HG03097 (cell line): ENCODE data around the gene PHC3.

Experiments
- ATAC-seq: cut with Tn5 transposase; IDR thresholded peaks from one replicate; pipeline ENCODE4 v1.9.1; 2021; ENCODE audit not compliant: unreplicated experiment, low FRiP score

Gene PHC3

DNA sequence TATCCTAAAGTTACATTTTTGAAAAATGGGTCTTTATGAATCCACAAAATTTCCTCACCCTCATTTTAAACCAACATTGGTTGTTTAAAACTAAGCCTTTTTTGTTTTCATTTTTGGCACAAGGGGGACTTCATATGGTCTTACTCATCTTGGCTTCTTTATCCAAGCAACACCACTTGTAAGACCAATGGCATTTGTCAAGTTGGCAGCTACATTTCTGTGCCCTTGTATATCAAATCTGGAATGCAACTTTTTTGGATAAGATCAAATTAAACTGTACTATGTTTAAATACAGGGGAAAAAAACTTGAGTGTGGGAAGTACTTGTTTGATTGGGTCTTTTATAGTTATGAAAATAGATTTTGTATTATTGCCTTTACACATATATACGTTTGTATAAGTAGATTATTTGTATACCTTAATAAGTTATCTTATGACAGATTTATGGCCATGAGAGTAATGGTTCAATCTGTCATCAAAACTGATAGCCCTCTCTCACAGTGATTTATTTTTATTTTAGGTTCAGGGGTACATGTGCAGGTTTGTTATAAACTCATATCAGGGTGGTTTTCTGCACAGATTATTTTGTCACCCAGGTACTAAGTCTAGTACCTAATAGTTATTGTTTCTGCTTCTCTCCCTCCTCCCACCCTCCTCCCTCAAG is 100.3 kb downstream of the PHC3 start:
- ATAC-seq = no peak

DNA sequence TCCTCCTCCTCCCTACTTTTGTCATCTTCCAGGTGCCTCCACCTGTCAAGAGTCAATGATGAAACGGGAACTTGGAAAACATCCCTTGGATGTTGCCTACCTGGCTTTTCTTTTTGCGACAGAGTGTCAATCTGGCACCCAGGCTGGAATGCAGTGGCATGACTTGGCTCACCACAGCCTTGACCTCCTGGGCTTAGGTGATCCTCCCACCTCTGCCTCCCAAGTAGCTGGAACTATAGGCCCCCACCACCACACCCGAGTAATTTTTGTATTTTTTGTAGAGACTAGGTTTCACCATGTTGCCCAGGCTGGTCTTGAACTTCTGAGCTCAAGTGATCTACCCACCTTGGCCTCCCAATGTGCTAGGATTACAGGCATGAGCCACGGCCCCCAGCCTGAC is 100.9 kb downstream of the PHC3 start:
- no peak for ATAC-seq

DNA sequence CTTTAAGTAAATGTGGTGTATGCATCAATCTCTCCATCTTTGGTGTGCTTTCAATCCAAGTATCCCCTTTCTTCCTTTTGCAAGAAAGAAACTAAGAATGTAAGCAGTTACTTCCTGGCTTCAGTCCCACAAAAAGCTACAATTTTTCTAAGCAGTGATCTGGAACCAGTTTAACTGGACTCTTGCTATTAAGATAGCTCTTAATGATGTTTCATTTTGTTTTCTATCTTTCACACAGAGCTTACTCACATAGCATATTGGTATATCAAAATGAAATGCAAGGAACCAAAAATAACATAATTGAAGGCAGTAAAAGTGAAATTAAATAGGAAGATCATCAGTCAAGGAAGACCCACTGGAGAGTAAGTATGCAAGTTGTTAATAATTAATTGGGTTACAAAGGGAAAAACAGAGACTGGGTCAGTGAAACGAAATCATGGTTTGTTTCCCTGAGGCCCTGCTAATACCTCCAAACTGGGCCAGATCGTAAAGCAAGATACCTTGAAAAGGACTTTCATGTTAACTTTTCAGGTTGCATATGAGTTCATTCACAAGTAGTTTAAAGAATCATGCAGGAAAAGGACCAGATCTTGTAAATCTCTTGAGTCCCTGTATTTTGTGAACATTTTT is 101.9 kb downstream of the PHC3 start:
- no peak for ATAC-seq

DNA sequence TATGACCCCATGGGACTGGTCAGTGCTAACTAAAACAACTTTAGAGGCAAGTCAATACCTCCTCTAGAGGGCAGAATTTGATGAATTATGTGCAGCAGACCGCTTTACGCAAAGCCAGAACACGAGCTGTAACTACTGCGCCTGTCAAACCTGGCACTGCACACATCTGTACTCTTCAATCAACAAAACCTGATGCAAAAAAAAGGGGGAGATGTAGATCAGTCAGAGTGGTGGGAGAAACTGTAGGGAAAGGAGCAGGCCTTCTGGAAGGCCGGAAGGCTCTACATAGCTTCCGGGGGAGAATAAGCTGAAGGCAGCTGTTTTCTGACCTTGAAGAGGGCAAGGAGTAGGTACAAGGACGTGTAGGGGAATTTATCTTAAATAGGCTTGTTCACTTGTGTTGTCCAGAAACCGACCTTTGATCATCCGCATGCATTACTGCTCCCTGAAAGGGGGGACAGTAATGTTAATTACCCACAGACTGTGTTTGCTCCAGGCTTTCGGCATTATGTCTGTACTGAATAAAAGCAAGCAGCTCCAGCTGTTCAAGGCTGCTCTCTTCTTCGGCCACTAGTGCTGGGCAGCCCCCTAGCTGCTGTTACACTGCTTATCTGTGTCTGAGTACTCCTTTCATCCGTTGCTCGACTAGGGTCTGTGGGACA is 102.8 kb downstream of the PHC3 start:
- ATAC-seq = no peak

DNA sequence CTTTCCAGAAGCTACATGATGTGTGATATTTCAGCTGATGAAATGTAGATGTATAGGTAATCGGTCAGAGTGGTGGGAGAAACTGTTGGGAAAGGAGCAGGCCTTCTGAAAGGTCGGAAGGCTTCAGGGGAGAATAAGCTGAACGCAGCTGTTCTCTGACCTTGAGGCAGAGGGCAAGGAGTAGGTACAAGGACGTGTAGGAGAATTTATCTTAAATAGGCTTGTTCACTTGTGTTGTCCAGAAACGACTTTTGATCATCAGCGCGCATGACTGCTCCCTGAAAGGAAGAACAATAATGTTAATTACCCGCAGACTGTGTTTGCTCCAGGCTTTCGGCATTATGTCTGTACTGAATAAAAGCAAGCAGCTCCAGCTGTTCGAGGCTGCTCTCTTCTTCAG is 104.2 kb downstream of the PHC3 start:
- no peak for ATAC-seq

DNA sequence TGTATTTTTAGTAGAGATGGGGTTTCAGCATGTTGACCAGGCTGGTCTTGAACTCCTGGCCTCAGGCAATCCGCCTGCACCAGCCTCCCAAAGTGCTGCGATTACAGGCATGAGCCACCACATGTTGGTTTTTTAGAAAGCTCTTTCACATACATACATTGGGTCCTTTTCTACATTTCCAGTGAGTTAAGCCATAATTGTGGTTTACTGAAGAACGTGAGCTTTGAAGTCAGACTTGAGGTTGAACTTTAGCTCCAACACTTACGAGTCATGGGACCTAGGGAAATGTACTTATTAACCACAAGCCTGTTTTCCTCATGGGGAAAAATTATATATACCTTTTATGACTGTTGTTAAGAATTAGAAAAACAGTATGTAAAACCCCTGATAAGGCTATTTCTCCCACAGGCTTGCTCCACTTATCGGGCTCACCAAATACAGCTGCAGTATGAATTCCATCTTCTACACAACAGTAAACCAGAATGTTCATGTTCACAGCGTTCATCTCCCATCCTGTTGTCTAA is 104.8 kb downstream of the PHC3 start:
- no peak for ATAC-seq

DNA sequence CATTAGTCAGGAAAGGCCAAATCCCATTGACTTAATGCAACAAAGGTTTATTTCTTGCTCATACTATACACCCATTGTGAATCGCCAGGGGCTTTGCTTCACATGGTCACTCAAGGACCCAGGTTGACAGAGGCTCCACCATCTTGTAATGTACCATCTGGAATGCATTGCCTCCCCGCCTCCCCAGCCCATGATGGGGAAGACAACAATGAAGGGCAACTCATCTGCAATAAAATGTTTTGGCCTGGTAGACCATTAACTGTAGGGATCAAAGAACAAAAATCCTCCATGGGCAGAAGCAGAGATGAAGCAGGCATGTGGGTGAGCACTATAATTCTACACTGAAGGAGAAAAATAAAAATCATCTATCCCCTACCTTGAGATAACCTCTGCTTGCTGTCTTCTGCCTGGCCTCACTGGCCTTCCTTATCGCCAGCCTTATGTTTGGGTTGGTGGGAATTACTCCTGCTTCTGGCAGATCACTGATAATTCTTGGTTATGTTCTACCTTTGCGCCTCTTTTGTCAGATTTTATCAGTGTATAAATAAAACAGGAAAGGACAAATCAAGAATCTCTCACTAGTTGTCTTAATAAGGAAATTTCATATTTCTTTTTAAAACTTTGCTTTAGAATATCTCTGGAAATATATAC is 106.0 kb downstream of the PHC3 start:
- ATAC-seq = no peak

DNA sequence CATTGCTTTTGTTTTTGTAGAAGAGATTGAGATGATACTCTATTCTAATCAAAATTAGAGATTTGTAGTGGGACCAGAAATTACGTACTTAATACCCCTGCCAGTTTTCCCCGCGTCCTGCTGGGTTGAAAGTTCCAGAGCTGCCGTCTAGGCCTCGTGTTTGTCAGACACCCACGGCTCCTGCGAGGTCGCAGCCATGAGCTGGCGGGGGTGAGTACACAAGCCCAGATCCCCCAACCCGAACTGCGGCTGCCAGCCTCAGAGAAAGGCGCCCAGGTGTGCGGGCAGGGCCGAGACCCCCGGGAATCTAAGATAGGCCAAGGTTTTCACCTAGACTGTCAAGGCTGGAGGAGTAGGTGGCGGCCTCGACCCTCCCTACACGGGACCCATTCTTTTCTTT is 117.4 kb downstream of the PHC3 start:
- ATAC-seq = no peak

DNA sequence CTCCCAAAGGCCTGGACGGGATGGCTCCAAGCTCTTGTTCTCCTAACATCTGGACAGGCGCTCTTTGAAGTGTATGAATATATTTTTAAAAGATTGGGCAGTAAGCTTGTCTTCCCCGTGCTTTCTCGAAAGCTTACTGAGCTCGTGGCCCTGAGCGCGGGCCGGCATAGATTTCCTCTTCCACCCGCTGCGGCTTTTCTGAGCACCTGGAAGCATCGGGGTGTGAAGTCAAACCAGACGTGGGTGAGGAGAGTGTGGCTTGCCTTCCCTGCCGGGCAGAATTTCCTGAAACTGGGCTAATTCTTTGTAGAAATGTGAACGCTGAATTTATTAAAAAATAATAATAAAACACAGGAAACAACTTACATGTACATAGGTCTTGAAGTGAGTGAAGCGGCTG is 117.8 kb downstream of the PHC3 start:
- no peak for ATAC-seq

DNA sequence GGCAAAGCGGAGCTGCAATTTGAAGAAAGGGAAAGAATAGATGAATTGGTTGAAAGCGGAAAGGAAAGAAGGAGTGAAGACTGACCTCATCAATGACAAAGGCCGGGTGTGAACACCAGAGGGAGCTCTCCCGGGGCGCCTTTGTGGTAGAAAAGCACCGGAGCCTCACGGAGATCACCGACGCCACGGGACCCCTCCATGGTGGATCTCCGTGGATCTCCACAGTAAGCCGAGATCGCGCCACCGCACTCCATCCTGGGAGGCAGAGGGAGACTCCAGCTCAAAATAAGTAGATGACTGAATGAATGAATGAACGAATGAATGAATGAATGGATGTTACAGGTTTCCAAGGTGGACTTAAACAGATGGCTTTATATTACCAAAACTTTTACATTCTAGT is 118.8 kb downstream of the PHC3 start:
- ATAC-seq = no peak

DNA sequence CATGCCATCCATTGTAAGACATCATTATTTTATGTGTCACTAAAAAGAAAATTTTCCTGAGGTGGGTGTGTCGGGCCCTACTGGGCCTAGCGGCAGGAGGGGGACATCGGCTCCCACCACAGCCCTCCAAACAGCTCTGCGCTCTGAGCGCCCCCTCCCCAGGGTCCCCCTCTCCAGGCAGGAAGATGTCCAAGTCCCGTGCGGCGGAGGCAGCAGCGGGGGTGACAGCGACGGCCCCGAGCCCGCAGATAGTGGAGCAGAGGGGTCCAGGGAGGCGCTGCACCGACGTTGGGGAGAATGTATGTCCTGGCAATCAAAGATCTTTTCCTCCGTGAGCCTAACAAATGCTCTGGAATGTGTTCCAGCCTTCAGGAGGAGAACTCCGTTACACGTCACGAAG is 119.5 kb downstream of the PHC3 start:
- ATAC-seq = no peak

DNA sequence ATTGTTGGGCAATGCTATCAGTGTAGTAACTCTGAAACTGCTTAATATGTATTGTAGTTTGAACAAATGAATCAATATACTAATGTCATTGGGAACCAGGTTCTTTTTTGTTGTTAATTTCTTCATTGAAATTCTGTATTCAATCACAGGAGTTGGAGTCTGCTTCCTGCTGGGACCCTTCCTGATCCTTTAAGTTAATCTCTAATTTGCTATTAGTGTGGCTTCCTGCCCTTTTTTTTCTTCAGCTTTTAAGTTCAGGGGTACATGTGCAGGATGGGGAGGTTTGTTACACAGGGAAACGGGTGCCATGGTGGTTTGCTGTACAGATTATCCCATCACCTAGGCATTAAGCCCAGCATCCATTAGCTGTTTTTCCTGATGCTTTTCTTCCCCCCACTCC is 122.1 kb downstream of the PHC3 start:
- ATAC-seq = no peak

DNA sequence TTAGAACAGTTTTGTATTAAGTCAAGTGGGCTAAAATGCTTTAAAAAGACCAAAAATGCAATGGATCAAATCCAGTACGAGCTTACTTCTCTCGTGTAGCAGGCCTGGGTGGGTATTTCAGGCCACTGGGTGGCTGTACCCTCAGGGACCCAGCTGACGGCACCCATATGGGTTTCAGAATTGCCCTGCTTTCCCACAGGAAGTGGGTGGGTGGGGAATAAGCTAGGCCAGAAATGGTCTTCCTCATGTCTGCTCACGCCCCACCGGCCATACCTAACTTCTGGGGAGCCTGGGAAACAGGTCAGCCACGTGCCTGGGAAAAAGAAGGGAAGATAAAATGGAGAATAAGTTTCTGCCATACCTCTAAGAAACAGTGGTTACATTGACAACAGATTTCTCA is 123.4 kb downstream of the PHC3 start:
- no peak for ATAC-seq

DNA sequence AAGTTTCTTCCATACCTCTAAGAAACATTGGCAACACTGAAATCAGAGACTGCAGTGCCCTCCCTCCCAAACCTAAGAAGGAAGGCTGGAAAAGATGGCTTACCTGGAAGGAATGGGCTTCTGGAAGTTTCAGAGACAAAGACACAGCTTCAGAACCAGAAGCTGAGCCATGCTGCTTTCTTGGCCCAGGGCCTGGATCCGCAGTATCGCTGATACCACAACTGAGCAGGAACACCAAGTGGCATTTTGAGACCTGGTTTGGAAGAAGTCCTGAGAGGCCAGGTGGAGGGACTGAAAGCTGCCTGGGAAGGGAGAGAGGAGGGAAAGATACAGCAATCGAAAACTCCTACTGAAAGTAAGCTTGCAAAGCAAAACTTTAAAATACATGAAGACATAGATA is 124.0 kb downstream of the PHC3 start:
- ATAC-seq = no peak

DNA sequence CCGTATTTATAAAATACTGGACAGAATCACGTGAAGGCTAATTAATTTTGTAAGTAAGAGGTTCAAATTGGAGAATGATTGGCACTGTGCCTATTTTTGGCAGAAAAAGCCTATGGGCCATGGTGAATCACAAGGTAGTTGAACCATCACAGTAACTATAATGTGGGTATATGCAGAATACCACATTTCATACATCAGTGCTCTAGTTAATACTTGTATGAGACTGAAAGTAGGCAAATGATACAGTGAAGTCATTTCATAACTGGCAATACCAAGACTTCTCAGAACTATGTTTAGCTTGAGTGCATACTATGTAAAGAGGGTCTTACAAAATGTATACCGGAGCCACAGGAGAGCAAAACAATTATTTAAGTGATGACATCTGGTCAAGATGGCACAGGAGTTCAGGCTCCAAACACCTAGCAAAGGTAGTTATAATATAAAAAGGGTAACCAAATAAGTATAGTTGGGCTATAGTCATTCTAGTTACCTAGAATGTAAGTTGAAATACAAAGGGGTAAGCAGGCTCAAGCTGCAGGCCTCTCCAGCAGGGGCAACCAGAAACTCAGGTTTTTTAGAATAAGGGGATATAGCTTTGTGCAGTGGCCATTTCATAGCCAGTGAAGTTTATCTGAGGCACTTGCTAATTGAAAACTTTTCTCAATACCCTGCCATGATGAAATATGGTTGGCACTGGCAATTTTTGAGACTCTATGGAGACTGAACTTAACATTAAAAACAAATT is 124.7 kb downstream of the PHC3 start:
- ATAC-seq = peak; percentile 89

DNA sequence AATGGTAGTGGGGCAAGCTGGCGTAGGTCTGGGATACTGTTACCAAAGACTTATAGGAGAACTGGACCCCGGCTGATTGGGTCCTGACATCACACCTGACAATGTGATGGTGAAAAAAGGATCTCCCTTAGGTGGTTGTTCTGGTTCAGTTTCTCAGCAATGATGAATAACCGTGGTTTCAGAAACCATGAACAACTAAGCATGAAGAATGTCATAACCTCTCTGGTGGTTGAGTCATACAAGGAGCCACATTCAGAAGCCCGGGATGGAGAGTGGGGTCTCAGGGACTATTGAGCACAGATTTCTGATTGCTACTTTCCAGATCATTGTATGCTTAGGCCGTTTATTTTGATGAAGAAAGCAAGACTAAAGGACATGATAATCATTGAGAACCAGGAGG is 126.3 kb downstream of the PHC3 start:
- ATAC-seq = peak; percentile 58

DNA sequence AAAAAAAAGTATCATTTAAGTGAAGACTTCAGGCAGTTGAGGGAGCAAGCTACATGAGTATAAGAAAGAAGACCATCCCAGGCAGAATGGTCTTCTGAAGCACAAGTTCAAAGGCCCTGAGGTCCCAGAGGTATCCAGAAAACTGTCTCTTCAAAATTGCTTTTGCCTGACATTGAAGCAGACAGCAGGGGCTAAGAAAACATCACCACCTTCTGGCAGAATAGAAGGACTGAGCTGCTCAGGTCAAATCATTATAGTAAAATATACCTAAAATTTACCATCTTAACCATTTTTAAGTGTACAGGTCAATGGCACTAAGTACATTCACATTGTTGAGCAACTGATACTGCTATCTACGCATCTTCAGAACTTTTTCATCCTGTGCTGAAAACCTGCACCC is 127.3 kb downstream of the PHC3 start:
- no peak for ATAC-seq

DNA sequence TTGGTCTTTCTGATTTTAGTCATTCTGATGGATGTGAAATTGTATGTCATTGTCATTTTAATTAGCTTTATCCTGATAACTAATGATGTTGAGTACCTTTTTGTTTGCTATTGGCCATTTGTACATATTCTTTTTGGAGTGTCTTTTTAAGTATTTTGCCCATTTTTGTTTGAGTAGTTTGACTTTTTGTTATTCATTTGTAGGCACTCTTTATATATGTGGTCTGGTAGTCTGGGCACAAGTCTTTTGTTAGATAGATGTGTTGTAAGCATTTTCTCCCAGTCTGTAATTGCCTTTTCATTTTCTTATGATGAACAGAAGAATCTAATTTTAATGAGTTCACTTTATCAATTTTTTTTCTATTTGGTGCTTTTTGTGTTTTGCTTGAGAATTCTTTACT is 129.1 kb downstream of the PHC3 start:
- ATAC-seq = no peak

DNA sequence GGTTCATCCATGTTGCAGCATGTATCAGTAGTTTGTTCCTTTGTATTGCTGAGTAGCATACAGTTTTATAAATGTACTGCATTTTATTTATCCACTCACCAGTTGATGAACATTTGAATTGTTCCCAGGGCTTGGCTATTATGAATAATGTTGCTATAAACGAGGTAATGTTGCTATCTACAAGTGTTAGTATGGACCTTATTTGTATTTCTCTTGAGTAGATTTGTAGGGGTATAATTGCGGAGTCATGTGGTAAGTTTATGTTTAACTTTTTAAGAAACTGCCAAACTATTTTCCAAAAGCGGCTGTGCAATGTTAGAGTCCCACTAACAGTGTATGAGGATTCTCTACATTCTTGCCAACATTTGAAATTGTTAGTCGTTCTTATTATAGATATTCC is 130.8 kb downstream of the PHC3 start:
- ATAC-seq = no peak

DNA sequence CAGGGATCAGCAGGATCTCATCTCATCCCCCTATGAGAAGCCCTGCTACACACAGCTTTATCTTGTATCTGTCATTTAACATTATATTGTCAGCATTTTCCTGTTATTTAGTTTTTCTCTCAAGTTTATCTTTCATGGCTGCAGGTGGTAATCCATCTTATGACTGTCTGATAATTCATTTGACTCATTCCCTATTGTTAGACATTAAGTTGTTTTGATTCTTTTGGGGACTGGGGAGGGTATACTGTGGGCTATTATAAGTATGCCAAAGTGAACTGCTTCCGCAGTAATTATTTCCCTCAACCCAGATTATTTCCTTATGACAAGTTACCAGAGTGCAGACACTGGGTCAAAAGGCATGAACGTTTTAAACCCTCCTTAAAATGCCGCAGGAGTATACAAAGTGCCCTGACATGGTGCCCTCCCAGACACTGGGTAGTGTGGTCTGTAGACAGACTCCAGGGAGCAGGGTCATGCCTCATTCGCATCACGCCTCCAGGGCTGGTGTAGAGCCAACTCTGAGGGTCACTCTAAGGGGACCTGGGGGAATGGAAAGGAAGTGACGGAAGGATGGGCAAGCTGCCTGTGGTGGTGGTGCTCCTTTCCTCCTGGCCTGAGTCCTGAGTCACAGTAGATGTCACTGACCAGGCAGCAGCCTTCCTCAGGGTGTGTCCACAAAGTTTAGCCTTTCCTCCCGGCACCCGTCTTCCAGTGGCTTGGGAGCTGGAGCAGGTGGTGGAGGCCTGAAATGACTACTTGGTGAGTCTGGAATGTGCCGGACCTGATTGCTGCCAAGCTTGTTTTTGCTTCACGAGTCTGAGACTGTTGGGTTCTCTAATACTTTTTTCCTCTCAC is 132.2 kb downstream of the PHC3 start:
- no peak for ATAC-seq
